AG04450 (cell line): ENCODE measurements around the gene MEP1A. TPM values are rescaled to one million over a fixed set of nuclear protein-coding genes. Genes with fewer than 3 reads are reported as not detected.
"Not testable (repeated sequence)": the region's sequence is repeated elsewhere in the genome, so short reads cannot be mapped to it uniquely, and the experiment has no call there.

ENCODE experiments used
- CTCF ChIA-PET: fragments of 300-600, 350-600 bp; formaldehyde crosslinking; extraction: SDS; loops from one replicate; lab custom pipeline; 2022; ENCODE audit warnings: antibody characterized with exemption, inconsistent platforms; lab: Charles Lee
- POLR2A ChIA-PET: fragments of 350-600 bp; formaldehyde crosslinking; extraction: SDS; loops from one replicate; lab custom pipeline; 2021; ENCODE audit warnings: antibody characterized with exemption, inconsistent platforms; lab: Yijun Ruan, JAX
- DNase-seq: peaks from one replicate; pipeline ENCODE4 v3.0.0-alpha.2; 2011; ENCODE audit warnings: low read depth, low spot score
- H3K27ac ChIP-seq: one replicate; pipeline ENCODE4 v1.5.1; 2012; ENCODE audit warnings: low read depth, low read length, control low read depth
- H3K27me3 ChIP-seq: one replicate; pipeline ENCODE4 v1.6.0; 2012; ENCODE audit warnings: low read length; ENCODE audit not compliant: control insufficient read depth, insufficient read depth
- H3K4me3 ChIP-seq: 2 replicates; pipeline ENCODE4 v1.5.1; 2011; ENCODE audit warnings: mild to moderate bottlenecking, low read depth, low read length, control low read depth
- H3K9me3 ChIP-seq: 2 replicates; pipeline ENCODE4 v1.5.1; 2012; ENCODE audit warnings: low read length; ENCODE audit not compliant: control insufficient read depth, insufficient read depth
- CTCF ChIP-seq: IDR thresholded peaks from 2 replicates; pipeline ENCODE4 v1.5.1; 2011; ENCODE audit warnings: low read depth, low read length, control low read depth, inconsistent platforms
- polyA plus RNA-seq: library from polyadenylated mRNA; depleted of rRNA; stranded (reverse); fragments of >200 nt; gene quantifications from 2 replicates; pipeline ENCODE4 v1.2.3, GENCODE V29; 2011

The MEP1A gene
- polyA plus RNA-seq, 1 experiment = not detected

GRCh38 chr6:46764961-46765360 lies 28.2 kb upstream of the MEP1A start:
- ChIA-PET CTCF (no interaction called here), POLR2A (no interaction called here)
- Histone ChIP-seq H3K9me3 (no peaks in the 10 kb centered on the region), H3K27me3 (no peaks in the 10 kb centered on the region), H3K27ac (no peak overlapping the region), H3K4me3 (no peak overlapping the region)
- no peak for DNase-seq
- TF ChIP-seq CTCF = no peak

GRCh38 chr6:46772016-46772415 lies 21.2 kb upstream of the MEP1A start:
- ChIA-PET POLR2A (no interaction called here), CTCF (no interaction called here)
- TF ChIP-seq CTCF = no peak
- Histone ChIP-seq H3K27me3 (no peaks in the 10 kb centered on the region), H3K27ac (no peak overlapping the region), H3K4me3 (no peak overlapping the region), H3K9me3 (no peaks in the 10 kb centered on the region; the same call in 1 of the 2 replicates)
- DNase-seq = no peak

GRCh38 chr6:46772762-46773161 lies 20.4 kb upstream of the MEP1A start:
- Histone ChIP-seq H3K27ac (no peak overlapping the region), H3K9me3 (no peaks in the 10 kb centered on the region; the same call in 1 of the 2 replicates), H3K4me3 (no peak overlapping the region), H3K27me3 (no peaks in the 10 kb centered on the region)
- ChIA-PET POLR2A (no interaction called here), CTCF (no interaction called here)
- no peak for DNase-seq
- TF ChIP-seq CTCF = no peak

GRCh38 chr6:46773201-46773855 lies 19.9 kb upstream of the MEP1A start:
- POLR2A ChIA-PET = no interaction called here
- CTCF ChIA-PET = no interaction called here
- no peak overlapping the region for H3K4me3 ChIP-seq
- H3K9me3 ChIP-seq = no peaks in the 10 kb centered on the region; the same call in 1 of the 2 replicates
- no peaks in the 10 kb centered on the region for H3K27me3 ChIP-seq
- no peak overlapping the region for H3K27ac ChIP-seq
- DNase-seq = no peak
- no peak for TF ChIP-seq CTCF

- CTCF ChIA-PET, POLR2A ChIA-PET, H3K27ac ChIP-seq, H3K9me3 ChIP-seq, H3K27me3 ChIP-seq, DNase-seq, H3K4me3 ChIP-seq: not testable (repeated sequence)
Measured at GRCh38 chr6:46774736-46775135, 18.5 kb upstream of the MEP1A start.
